IMR-90 (cell line): ENCODE measurements around the gene RAB3IL1. TPM values are rescaled to one million over a fixed set of nuclear protein-coding genes. Genes with fewer than 3 reads are reported as not detected.

Source experiments
- ATAC-seq: fragments of 200-7000 bp; cut with Tn5 transposase; 2 replicates; pipeline ENCODE4 v1.9.1; 2020; ENCODE audit warnings: low read depth, mild to moderate bottlenecking, moderate library complexity
- BruUV-seq: library from RNA; stranded (reverse); fragments of 400-500 nt; replicated peaks from 2 replicates; lab custom pipeline; 2021; lab: Mats Ljungman, UMichigan
- CTCF ChIA-PET: fragments of 300-600 bp; formaldehyde crosslinking; extraction: SDS; loops from one replicate; lab custom pipeline; 2021; ENCODE audit warnings: antibody characterized with exemption; lab: Yijun Ruan, JAX
- POLR2A ChIA-PET: fragments of 300-600 bp; sonication (Branson Sonifier 250); formaldehyde crosslinking; loops from one replicate; lab custom pipeline; 2022; ENCODE audit warnings: antibody characterized with exemption; ENCODE audit not compliant: unreplicated experiment; lab: Charles Lee
- DNase-seq: peaks from one replicate; pipeline ENCODE4 v3.0.0; 2013
- H2AFZ ChIP-seq: replicated peaks from 2 replicates; pipeline ENCODE3; 2013; ENCODE audit warnings: low read length, mild to moderate bottlenecking; ENCODE audit not compliant: poor library complexity
- H2AK5ac ChIP-seq: 2 replicates; pipeline ENCODE4 v1.6.1; 2013; ENCODE audit warnings: low read depth, low read length, inconsistent platforms
- H2AK9ac ChIP-seq: replicated peaks from 2 replicates; pipeline ENCODE3; 2013; ENCODE audit warnings: mild to moderate bottlenecking, low read depth, low read length, moderate library complexity; ENCODE audit not compliant: poor library complexity
- H2BK120ac ChIP-seq: 2 replicates; pipeline ENCODE4 v1.6.1; 2013; ENCODE audit warnings: low read depth, low read length, inconsistent platforms
- H2BK15ac ChIP-seq: 3 replicates; pipeline ENCODE4 v1.6.1; 2013; ENCODE audit warnings: low read depth, low read length, inconsistent platforms
- H2BK20ac ChIP-seq: 2 replicates; pipeline ENCODE4 v1.6.1; 2013; ENCODE audit warnings: low read depth, mild to moderate bottlenecking, inconsistent platforms, low read length, moderate library complexity
- H2BK5ac ChIP-seq: 2 replicates; pipeline ENCODE4 v1.6.1; 2013; ENCODE audit warnings: mild to moderate bottlenecking, low read depth, low read length, inconsistent platforms; ENCODE audit not compliant: poor library complexity, severe bottlenecking
- H3K14ac ChIP-seq: replicated peaks from 2 replicates; pipeline ENCODE4 v1.6.1; 2013; ENCODE audit warnings: low read depth, low read length, inconsistent platforms
- H3K18ac ChIP-seq: 2 replicates; pipeline ENCODE4 v1.6.1; 2013; ENCODE audit warnings: low read depth, low read length, control low read depth
- H3K23ac ChIP-seq: 2 replicates; pipeline ENCODE4 v1.6.1; 2013; ENCODE audit warnings: low read depth, low read length, inconsistent platforms
- H3K27ac ChIP-seq: 2 replicates; pipeline ENCODE4 v1.5.1; 2013; ENCODE audit warnings: mild to moderate bottlenecking, control low read depth, low read length; ENCODE audit not compliant: insufficient read depth
- H3K27me3 ChIP-seq: 2 replicates; pipeline ENCODE4 v1.6.1; 2013; ENCODE audit warnings: low read length; ENCODE audit not compliant: control insufficient read depth, insufficient read depth
- H3K36me3 ChIP-seq: 2 replicates; pipeline ENCODE4 v1.6.1; 2013; ENCODE audit warnings: low read length, mixed read lengths; ENCODE audit not compliant: control insufficient read depth, insufficient read depth
- H3K4ac ChIP-seq: 2 replicates; pipeline ENCODE4 v1.6.1; 2013; ENCODE audit warnings: low read depth, low read length, inconsistent platforms
- H3K4me1 ChIP-seq: 2 replicates; pipeline ENCODE4 v1.6.1; 2013; ENCODE audit warnings: low read length, mixed read lengths; ENCODE audit not compliant: control insufficient read depth, insufficient read depth
- H3K4me2 ChIP-seq: 2 replicates; pipeline ENCODE4 v1.6.1; 2013; ENCODE audit warnings: low read depth, mild to moderate bottlenecking, control low read depth, low read length, moderate library complexity
- H3K4me3 ChIP-seq: 2 replicates; pipeline ENCODE4 v1.5.1; 2013; ENCODE audit warnings: low read depth, mild to moderate bottlenecking, control low read depth, low read length, moderate library complexity; ENCODE audit not compliant: insufficient read depth
- H3K56ac ChIP-seq: 2 replicates; pipeline ENCODE4 v1.6.1; 2013; ENCODE audit warnings: low read length, inconsistent platforms; ENCODE audit not compliant: insufficient read depth; ENCODE audit errors: extremely low read depth
- H3K79me1 ChIP-seq, 2 experiments: 2 replicates each; pipeline ENCODE4 v1.6.1; 2013; ENCODE audit warnings: low read length in 2 of 2, inconsistent platforms in 1 of 2, low read depth in 1 of 2
- H3K9ac ChIP-seq: 2 replicates; pipeline ENCODE4 v1.6.1; 2013; ENCODE audit warnings: low read depth, low read length, control low read depth
- H3K9me1 ChIP-seq: 2 replicates; pipeline ENCODE4 v1.6.1; 2013; ENCODE audit warnings: low read length, inconsistent platforms; ENCODE audit not compliant: insufficient read depth
- H3K9me3 ChIP-seq: 2 replicates; pipeline ENCODE4 v1.6.1; 2013; ENCODE audit warnings: low read length; ENCODE audit not compliant: control insufficient read depth, insufficient read depth
- H4K20me1 ChIP-seq: 2 replicates; pipeline ENCODE4 v1.6.1; 2013; ENCODE audit warnings: low read length, inconsistent platforms; ENCODE audit not compliant: insufficient read depth
- H4K5ac ChIP-seq: 2 replicates; pipeline ENCODE4 v1.6.1; 2013; ENCODE audit warnings: mild to moderate bottlenecking, low read depth, low read length, control low read depth
- H4K8ac ChIP-seq, 2 experiments: 2 replicates each; pipeline ENCODE4 v1.6.1; 2013; ENCODE audit warnings: low read depth in 2 of 2, low read length in 2 of 2, control low read depth in 1 of 2, inconsistent platforms in 1 of 2
- H4K91ac ChIP-seq: 2 replicates; pipeline ENCODE4 v1.6.1; 2013; ENCODE audit warnings: low read depth, low read length, inconsistent platforms; ENCODE audit not compliant: insufficient read depth
- POLR2A ChIP-seq: IDR thresholded peaks from 2 replicates; pipeline ENCODE4 v1.6.1; 2012; ENCODE audit warnings: mild to moderate bottlenecking, low read depth, low read length
- WGBS, 2 experiments: methylation state at CpG; one replicate each; pipeline versions ENCODE4 v1.1.5 to v1.1.7; 2013; ENCODE audit warnings: missing lambda C conversion rate in 2 of 2; ENCODE audit not compliant: insufficient read length in 1 of 2; ENCODE audit errors: extremely low coverage in 2 of 2; 5-methylcytosine and 5-hydroxymethylcytosine counted together
- dilution Hi-C: fragments of 300-500 bp; cut with HindIII; formaldehyde crosslinking; loops from one replicate; pipeline ENCODE4 v1.14.3; 2018; ENCODE audit warnings: low sequenced_read_pairs; ENCODE audit not compliant: unreplicated experiment
- in situ Hi-C: fragments of 300-500 bp; cut with MboI; formaldehyde crosslinking; loops from 3 replicates; pipeline ENCODE4 v1.14.3; 2019; ENCODE audit warnings: low sequenced_read_pairs, inconsistent platforms, mixed read lengths
- intact Hi-C: fragments of 100-400 bp; cut with micrococcal nuclease; formaldehyde crosslinking; loops from 2 replicates; pipeline ENCODE4 v1.10.0; 2022
- polyA plus RNA-seq, 3 experiments: library from polyadenylated mRNA; depleted of rRNA; stranded (reverse); fragments of >200 nt; gene quantifications; 2 replicates each; pipeline ENCODE4 v1.2.3, GENCODE V29; 2012; ENCODE audit warnings: low replicate concordance in 1 of 3
- total RNA-seq: library from RNA; depleted of rRNA; stranded (reverse); fragments of >200 nt; gene quantifications from 2 replicates; pipeline ENCODE4 v1.2.3, GENCODE V29; 2012

The RAB3IL1 gene
- total and polyA plus RNA-seq, 2 of the 4 experiments (the other 2 are of a cell fraction) = 0.72 to 1.9 TPM

DNA sequence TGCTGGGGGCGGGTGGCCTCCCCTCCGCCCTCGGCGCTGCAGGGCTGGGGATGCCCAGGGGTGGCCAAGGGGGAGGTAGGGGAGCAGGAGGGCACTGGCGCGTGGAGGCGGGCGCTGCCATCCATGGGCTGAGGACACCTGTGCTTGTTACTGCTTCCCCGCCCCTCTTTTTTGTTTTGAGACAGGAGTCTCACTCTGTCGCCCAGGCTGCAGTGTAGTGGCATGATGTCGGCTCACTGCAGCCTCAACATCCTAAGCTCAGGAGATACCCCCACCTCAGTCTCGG lies 25.3 kb downstream of the RAB3IL1 start:
- no CpG with 5 or more reads among the region's 12 CpGs for WGBS, 2 experiments
- no TSS peak for BruUV-seq
- H2AK9ac ChIP-seq = peak overlapping the region; percentile 87
- H3K56ac ChIP-seq = no peak overlapping the region
- no peak for ATAC-seq
- no peak overlapping the region for H4K91ac ChIP-seq
- peaks cover 17 to 36% of the 10 kb centered on the region in 2 experiments for H3K79me1 ChIP-seq
- no peak overlapping the region for H2BK120ac ChIP-seq
- TF ChIP-seq POLR2A = no peak
- H3K9ac ChIP-seq = no peak overlapping the region
- ChIA-PET CTCF (interaction anchor here (1.0 kb wide), 1 partner anchor 198 kb away, joined by 3 read pairs; no protein-coding TSS in a partner anchor), POLR2A (no interaction called here)
- no peak overlapping the region for H4K5ac ChIP-seq
- no peaks in the 10 kb centered on the region for H3K36me3 ChIP-seq
- H3K18ac ChIP-seq = no peak overlapping the region
- no peak overlapping the region; a peak in 1 of 4 replicates for H4K8ac ChIP-seq
- no peak for DNase-seq
- H2AFZ ChIP-seq = peak overlapping the region; percentile 94
- H3K9me1 ChIP-seq = peaks cover 8% of the 10 kb centered on the region
- H3K23ac ChIP-seq = no peak overlapping the region
- in situ Hi-C loops = no loop called here
- H2AK5ac ChIP-seq = no peak overlapping the region
- H3K9me3 ChIP-seq = no peaks in the 10 kb centered on the region
- dilution Hi-C loops = no loop called here
- H3K27ac ChIP-seq = no peak overlapping the region
- no peak overlapping the region for H3K4me2 ChIP-seq
- intact Hi-C loops = no loop called here
- no peak overlapping the region for H2BK5ac ChIP-seq
- H2BK20ac ChIP-seq = no peak overlapping the region
- peaks cover 26% of the 10 kb centered on the region for H3K4me1 ChIP-seq
- H3K14ac ChIP-seq = no peak overlapping the region
- H4K20me1 ChIP-seq = peaks cover 3% of the 10 kb centered on the region; the same call in 1 of the 2 replicates
- H3K4ac ChIP-seq = no peak overlapping the region
- H3K27me3 ChIP-seq = no peaks in the 10 kb centered on the region
- peak overlapping the region; percentile 30 for H3K4me3 ChIP-seq
- H2BK15ac ChIP-seq = no peak overlapping the region
